Right ventricle myocardium inferior (tissue), 1 donor: Measurements from ENCODE around the gene P4HA3. TPM values are rescaled to one million over a fixed set of nuclear protein-coding genes. Genes with fewer than 3 reads are reported as not detected.
A peak's percentile ranks its signal among the peaks of the same experiment; 100 is the strongest.
"Not testable (repeated sequence)": the region's sequence is repeated elsewhere in the genome, so short reads cannot be mapped to it uniquely, and the experiment has no call there.

Source experiments
- ATAC-seq: fragments of 200-7000 bp; cut with Tn5 transposase; one replicate; pipeline ENCODE4 v1.9.1; 2020; ENCODE audit warnings: mild to moderate bottlenecking, moderate library complexity
- DNase-seq: peaks from one replicate; pipeline ENCODE4 v3.0.0; 2021; ENCODE audit errors: missing footprints
- intact Hi-C: fragments of 100-400 bp; cut with DNase I; formaldehyde crosslinking; loops from one replicate; pipeline ENCODE4 v1.11.0; 2022
- long read RNA-seq: library from polyadenylated mRNA; unstranded; transcript quantifications from one replicate; pipeline ENCODE4 v2.0.0, GENCODE V29; 2021
- total RNA-seq: library from RNA; stranded (reverse); fragmentation: NEBNext Ultra II Directional; extraction: Animal tissue kit (Norgen Biotek cat#: 25700); gene quantifications from one replicate; pipeline ENCODE4 v1.2.1, GENCODE V29; 2021
- donor health status: DM: no; HTN: yes; CAD: no; lungs with severe emphysema.

Gene P4HA3
- total RNA-seq = not detected
- long read RNA-seq = 0 reads

GRCh38 chr11:74311352-74311926 lies at the start of gene P4HA3:
TSS of gene P4HA3 (minus strand) at chr11:74311640. CDS start at chr11:74311611, 29 bp downstream.
- intact Hi-C loops = no loop called here
- ATAC-seq (peak; percentile 93), DNase-seq (peak; percentile 85)

- DNase-seq = no peak
- intact Hi-C loops = no loop called here
- no peak for ATAC-seq
Observed at GRCh38 chr11:74357449-74357848, 46.0 kb upstream of the P4HA3 start.

GRCh38 chr11:74355626-74356025 lies 44.2 kb upstream of the P4HA3 start:
- DNase-seq = no peak
- ATAC-seq = no peak
- intact Hi-C loops = no loop called here

GRCh38 chr11:74354036-74354435 lies 42.6 kb upstream of the P4HA3 start:
- intact Hi-C loops = no loop called here
- ATAC-seq = no peak
- no peak for DNase-seq

GRCh38 chr11:74347381-74347780 lies 35.9 kb upstream of the P4HA3 start:
- ATAC-seq (no peak), DNase-seq (no peak)
- intact Hi-C loops = no loop called here

- ATAC-seq (no peak), DNase-seq (no peak)
- intact Hi-C loops = no loop called here
Observed at GRCh38 chr11:74345420-74345819, 34.0 kb upstream of the P4HA3 start.

- ATAC-seq (no peak), DNase-seq (no peak)
- intact Hi-C loops = no loop called here
Observed at GRCh38 chr11:74341921-74342320, 30.5 kb upstream of the P4HA3 start.

- intact Hi-C loops = no loop called here
- DNase-seq (no peak), ATAC-seq (no peak)
Observed at GRCh38 chr11:74339619-74340018, 28.2 kb upstream of the P4HA3 start.

GRCh38 chr11:74338963-74339362 lies 27.5 kb upstream of the P4HA3 start:
- intact Hi-C loops = no loop called here
- DNase-seq = no peak
- no peak for ATAC-seq

- ATAC-seq = no peak
- no peak for DNase-seq
Observed at GRCh38 chr11:74333193-74333592, 21.8 kb upstream of the P4HA3 start.

GRCh38 chr11:74332291-74332690 lies 20.9 kb upstream of the P4HA3 start:
- intact Hi-C loops = no loop called here
- DNase-seq (no peak), ATAC-seq (no peak)

More at GRCh38 chr11:74333193-74333592, 21.8 kb upstream of the P4HA3 start:
- intact Hi-C loops = no loop called here

- ATAC-seq, intact Hi-C loops, DNase-seq: not testable (repeated sequence)
Observed at GRCh38 chr11:74331000-74331399, 19.6 kb upstream of the P4HA3 start.

GRCh38 chr11:74330075-74330858 lies 18.8 kb upstream of the P4HA3 start:
- intact Hi-C loops = no loop called here

GRCh38 chr11:74327076-74327475 lies 15.6 kb upstream of the P4HA3 start:
- intact Hi-C loops = no loop called here
- DNase-seq (no peak), ATAC-seq (no peak)

More at GRCh38 chr11:74330075-74330858, 18.8 kb upstream of the P4HA3 start:
- ATAC-seq (no peak), DNase-seq (no peak)

- ATAC-seq (no peak), DNase-seq (no peak)
- intact Hi-C loops = no loop called here
Observed at GRCh38 chr11:74326665-74327064, 15.2 kb upstream of the P4HA3 start.

- intact Hi-C loops = no loop called here
- peak; percentile 87 for ATAC-seq
- DNase-seq = peak; percentile 90
Observed at GRCh38 chr11:74325649-74326645, 14.5 kb upstream of the P4HA3 start.

- peak; percentile 91 for ATAC-seq
- intact Hi-C loops = loop anchor here (5.0 kb wide), 1 partner anchor 75 kb away; the partner anchor contains the start of gene PGM2L1
- DNase-seq = peak; percentile 74
Observed at GRCh38 chr11:74322667-74323066, 11.2 kb upstream of the P4HA3 start.

GRCh38 chr11:74321487-74322188 lies 10.2 kb upstream of the P4HA3 start:
- intact Hi-C loops = loop anchor here (2.0 to 5.0 kb wide), 2 partner anchors 67 to 76 kb away; partner anchors contain the start of gene PGM2L1
- peak; percentile 6 for ATAC-seq
- no peak for DNase-seq
